ENCODE results near the gene FARSA.

DNA sequence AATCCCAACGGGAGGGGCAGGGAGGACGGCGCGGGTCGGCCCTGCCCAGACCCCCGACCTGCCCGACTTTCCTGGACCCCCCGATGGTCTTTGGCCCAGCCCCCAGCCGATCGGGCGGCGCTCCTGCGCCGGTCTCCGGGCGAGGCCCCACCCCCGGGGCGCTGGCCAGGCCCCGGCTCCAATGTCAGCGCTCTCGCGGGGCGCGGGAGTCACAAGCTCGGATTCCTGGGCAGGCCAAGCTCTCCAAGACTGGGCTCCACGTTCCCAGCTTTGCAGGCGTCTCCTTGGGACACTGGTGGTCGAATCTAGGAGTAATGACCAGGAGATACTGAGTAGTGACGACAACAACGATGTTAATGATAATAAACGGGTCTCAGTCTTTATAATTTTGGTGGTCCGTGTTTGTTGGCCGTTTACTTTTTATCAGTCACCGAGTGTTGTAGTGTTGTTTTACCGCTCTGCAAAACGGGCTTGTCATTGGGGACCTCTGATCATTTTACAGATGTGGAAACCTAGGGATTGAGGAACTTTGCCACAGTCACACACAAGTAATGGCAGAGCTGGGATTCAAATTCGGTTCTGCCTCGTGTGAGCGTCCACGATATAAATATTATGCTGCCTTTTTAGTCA is 12.7 kb upstream of the FARSA start:
- no peak for TF ChIP-seq RERE (CRISPR knock-in tag; IDR thresholded peaks at IDR 0.05; ENCODE audit: low read depth)
- TF ChIP-seq HNRNPH1 (optimal IDR thresholded peaks at IDR 0.05; ENCODE audit: low read depth, low read length), result no peak
- TF ChIP-seq IKZF1 (IDR thresholded peaks at IDR 0.05), result no peak
- no peak; the same call in 1 of the 2 replicates for TF ChIP-seq ZSCAN25 (CRISPR knock-in tag; IDR thresholded peaks at IDR 0.05)
- TF ChIP-seq, protein P1, sequence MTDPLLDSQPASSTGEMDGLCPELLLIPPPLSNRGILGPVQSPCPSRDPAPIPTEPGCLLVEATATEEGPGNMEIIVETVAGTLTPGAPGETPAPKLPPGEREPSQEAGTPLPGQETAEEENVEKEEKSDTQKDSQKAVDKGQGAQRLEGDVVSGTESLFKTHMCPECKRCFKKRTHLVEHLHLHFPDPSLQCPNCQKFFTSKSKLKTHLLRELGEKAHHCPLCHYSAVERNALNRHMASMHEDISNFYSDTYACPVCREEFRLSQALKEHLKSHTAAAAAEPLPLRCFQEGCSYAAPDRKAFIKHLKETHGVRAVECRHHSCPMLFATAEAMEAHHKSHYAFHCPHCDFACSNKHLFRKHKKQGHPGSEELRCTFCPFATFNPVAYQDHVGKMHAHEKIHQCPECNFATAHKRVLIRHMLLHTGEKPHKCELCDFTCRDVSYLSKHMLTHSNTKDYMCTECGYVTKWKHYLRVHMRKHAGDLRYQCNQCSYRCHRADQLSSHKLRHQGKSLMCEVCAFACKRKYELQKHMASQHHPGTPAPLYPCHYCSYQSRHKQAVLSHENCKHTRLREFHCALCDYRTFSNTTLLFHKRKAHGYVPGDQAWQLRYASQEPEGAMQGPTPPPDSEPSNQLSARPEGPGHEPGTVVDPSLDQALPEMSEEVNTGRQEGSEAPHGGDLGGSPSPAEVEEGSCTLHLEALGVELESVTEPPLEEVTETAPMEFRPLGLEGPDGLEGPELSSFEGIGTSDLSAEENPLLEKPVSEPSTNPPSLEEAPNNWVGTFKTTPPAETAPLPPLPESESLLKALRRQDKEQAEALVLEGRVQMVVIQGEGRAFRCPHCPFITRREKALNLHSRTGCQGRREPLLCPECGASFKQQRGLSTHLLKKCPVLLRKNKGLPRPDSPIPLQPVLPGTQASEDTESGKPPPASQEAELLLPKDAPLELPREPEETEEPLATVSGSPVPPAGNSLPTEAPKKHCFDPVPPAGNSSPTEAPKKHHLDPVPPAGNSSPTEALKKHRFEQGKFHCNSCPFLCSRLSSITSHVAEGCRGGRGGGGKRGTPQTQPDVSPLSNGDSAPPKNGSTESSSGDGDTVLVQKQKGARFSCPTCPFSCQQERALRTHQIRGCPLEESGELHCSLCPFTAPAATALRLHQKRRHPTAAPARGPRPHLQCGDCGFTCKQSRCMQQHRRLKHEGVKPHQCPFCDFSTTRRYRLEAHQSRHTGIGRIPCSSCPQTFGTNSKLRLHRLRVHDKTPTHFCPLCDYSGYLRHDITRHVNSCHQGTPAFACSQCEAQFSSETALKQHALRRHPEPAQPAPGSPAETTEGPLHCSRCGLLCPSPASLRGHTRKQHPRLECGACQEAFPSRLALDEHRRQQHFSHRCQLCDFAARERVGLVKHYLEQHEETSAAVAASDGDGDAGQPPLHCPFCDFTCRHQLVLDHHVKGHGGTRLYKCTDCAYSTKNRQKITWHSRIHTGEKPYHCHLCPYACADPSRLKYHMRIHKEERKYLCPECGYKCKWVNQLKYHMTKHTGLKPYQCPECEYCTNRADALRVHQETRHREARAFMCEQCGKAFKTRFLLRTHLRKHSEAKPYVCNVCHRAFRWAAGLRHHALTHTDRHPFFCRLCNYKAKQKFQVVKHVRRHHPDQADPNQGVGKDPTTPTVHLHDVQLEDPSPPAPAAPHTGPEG (CRISPR knock-in tag; IDR thresholded peaks at IDR 0.05), result no peak
- TF ChIP-seq HMG20A (CRISPR knock-in tag; IDR thresholded peaks at IDR 0.05; ENCODE audit: borderline replicate concordance), result no peak
- TF ChIP-seq TFAP4 (IDR thresholded peaks at IDR 0.05; ENCODE audit: borderline replicate concordance, low read depth), result no peak
- TF ChIP-seq SPEN (CRISPR knock-in tag; IDR thresholded peaks at IDR 0.05; ENCODE audit: low read depth), result no peak; the same call in 1 of the 2 replicates

Measured in HepG2 (cell line).